Body of pancreas (tissue), 4 donors: Measurements from ENCODE around the gene DGCR6L. TPM values are rescaled to one million over a fixed set of nuclear protein-coding genes. Genes with fewer than 3 reads are reported as not detected.
"Not testable (repeated sequence)": the region's sequence is repeated elsewhere in the genome, so short reads cannot be mapped to it uniquely, and the experiment has no call there.

Experiments
- ATAC-seq: fragments of 150-250 bp; one replicate; pipeline ENCODE4 v1.9.1; 2016
- DNase-seq, 4 donors: peaks; one replicate each; pipeline ENCODE4 v3.0.0-alpha.2; 2019
- H3K27ac ChIP-seq, 4 donors: fragments of 200-600 bp; sonication (generic); 1 replicate in 3 of 4; 2 replicates in 1 of 4; pipeline versions ENCODE4 v1.5.1 to v1.6.1; 2016 to 2019; ENCODE audit warnings: mild to moderate bottlenecking in 1 of 4, mixed read lengths in 1 of 4, moderate library complexity in 1 of 4
- H3K27me3 ChIP-seq, 2 donors: fragments of 200-600 bp; sonication (generic); one replicate each; pipeline ENCODE4 v1.6.0; 2016; ENCODE audit warnings: mild to moderate bottlenecking in 1 of 2
- H3K36me3 ChIP-seq, 2 donors: fragments of 200-600 bp; sonication (generic); replicated peaks in 1 of 2; 2 replicates each; pipeline ENCODE4 v1.5.1; 2016; ENCODE audit warnings: low read depth in 2 of 2; ENCODE audit not compliant: insufficient read depth in 1 of 2
- H3K4me1 ChIP-seq: fragments of 200-600 bp; sonication (generic); one replicate; pipeline ENCODE4 v1.6.0; 2016
- H3K4me3 ChIP-seq, 2 donors: fragments of 200-600 bp; sonication (generic); 1 replicate in 1 of 2; 2 replicates in 1 of 2; pipeline ENCODE4 v1.5.1; 2016 to 2019
- H3K9me3 ChIP-seq, 3 donors: fragments of 200-600 bp; sonication (generic); 1 replicate in 2 of 3; 2 replicates in 1 of 3; pipeline ENCODE4 v1.5.1; 2016
- CTCF ChIP-seq, 7 experiments: fragments of 450-650 bp in 4 of 7; fragments of 200-600 bp in 3 of 7; sonication (generic) in 3 of 7; IDR thresholded peaks; one replicate each; pipeline ENCODE4 v1.5.1; 2016 to 2019; ENCODE audit warnings: antibody characterized with exemption in 7 of 7
- POLR2A ChIP-seq, 3 donors: fragments of 450-650 bp; IDR thresholded peaks; one replicate each; pipeline ENCODE4 v1.6.1; 2016; ENCODE audit warnings: antibody characterized with exemption in 3 of 3, mild to moderate bottlenecking in 2 of 3
- WGBS, 2 donors: methylation state at CpG; one replicate each; pipeline ENCODE4 v1.1.5; 2017; 5-methylcytosine and 5-hydroxymethylcytosine counted together
- intact Hi-C: fragments of 100-400 bp; cut with DNase I; formaldehyde crosslinking; loops from one replicate; pipeline ENCODE4 v1.15.1; 2023
- total RNA-seq, 2 donors: library from RNA; depleted of rRNA; stranded (reverse); fragments of >200 nt; gene quantifications; one replicate each; pipeline ENCODE4 v1.1.0, GENCODE V29; 2016

The DGCR6L gene
- total RNA-seq, 2 donors from 2014 or later: 24.4 to 52.4 TPM

GRCh38 chr22:20357967-20358366, 38.1 kb upstream of the DGCR6L start:
- not testable (repeated sequence) for DNase-seq, H3K4me3 ChIP-seq

GRCh38 chr22:20356906-20357305, 37.0 kb upstream of the DGCR6L start:
- H3K36me3 ChIP-seq, ATAC-seq, H3K27ac ChIP-seq, H3K27me3 ChIP-seq, H3K9me3 ChIP-seq, intact Hi-C loops, H3K4me3 ChIP-seq, H3K4me1 ChIP-seq, DNase-seq: not testable (repeated sequence)
- 90 to 92% methylated on average over 38 to 46 of the region's 66 CpGs for WGBS, 2 donors

More at GRCh38 chr22:20357967-20358366, 38.1 kb upstream of the DGCR6L start:
- 84 to 89% methylated on average over 19 to 39 of the region's 70 CpGs for WGBS, 2 donors
- H3K4me1 ChIP-seq, H3K36me3 ChIP-seq, H3K27ac ChIP-seq, ATAC-seq, intact Hi-C loops, H3K9me3 ChIP-seq, H3K27me3 ChIP-seq: not testable (repeated sequence)

- DNase-seq, H3K4me3 ChIP-seq, H3K9me3 ChIP-seq, H3K27ac ChIP-seq, H3K4me1 ChIP-seq, H3K36me3 ChIP-seq, H3K27me3 ChIP-seq, intact Hi-C loops, ATAC-seq: not testable (repeated sequence)
- 90 to 91% methylated on average over 78 to 98 of the region's 98 CpGs for WGBS, 2 donors
Measured at GRCh38 chr22:20355939-20356636, 36.2 kb upstream of the DGCR6L start.

- 85 to 89% methylated on average over 75 to 80 of the region's 81 CpGs for WGBS, 2 donors
- Histone ChIP-seq H3K36me3 (no peaks in the 10 kb centered on the region), H3K27me3 (no peaks in the 10 kb centered on the region), H3K4me3 (no peak overlapping the region), H3K4me1 (no peaks in the 10 kb centered on the region), H3K9me3 (no peaks in the 10 kb centered on the region), H3K27ac (no peak overlapping the region)
- intact Hi-C loops: no loop called here
- TF ChIP-seq POLR2A (IDR thresholded peaks at IDR 0.05): no peak
- TF ChIP-seq CTCF (IDR thresholded peaks at IDR 0.05): no peak
- no peak for ATAC-seq
- DNase-seq: no peak
Measured at GRCh38 chr22:20354238-20354975, 34.5 kb upstream of the DGCR6L start.

- H3K9me3 ChIP-seq, DNase-seq, H3K4me3 ChIP-seq, H3K27ac ChIP-seq, H3K36me3 ChIP-seq, H3K4me1 ChIP-seq, ATAC-seq, intact Hi-C loops, H3K27me3 ChIP-seq: not testable (repeated sequence)
- WGBS, 2 donors: 80% methylated on average over 1 to 6 of the region's 6 CpGs
Measured at GRCh38 chr22:20352536-20352935, 32.7 kb upstream of the DGCR6L start.

GRCh38 chr22:20346553-20346952, 26.7 kb upstream of the DGCR6L start:
- ATAC-seq, H3K9me3 ChIP-seq, H3K4me3 ChIP-seq, H3K4me1 ChIP-seq, H3K27ac ChIP-seq, DNase-seq, H3K36me3 ChIP-seq, intact Hi-C loops, H3K27me3 ChIP-seq: not testable (repeated sequence)
- WGBS, 2 donors: 83% methylated on average over 2 of the region's 7 CpGs; no CpG with 5 or more reads in 1 of the 2 donors

GRCh38 chr22:20338291-20338690, 18.4 kb upstream of the DGCR6L start:
- H3K4me3 ChIP-seq, H3K36me3 ChIP-seq, H3K27ac ChIP-seq, H3K9me3 ChIP-seq, DNase-seq, ATAC-seq, H3K27me3 ChIP-seq, H3K4me1 ChIP-seq, intact Hi-C loops: not testable (repeated sequence)
- WGBS, 2 donors: 79 to 89% methylated on average over 2 of the region's 2 CpGs

GRCh38 chr22:20337807-20338206, 17.9 kb upstream of the DGCR6L start:
- H3K4me1 ChIP-seq, intact Hi-C loops, H3K27ac ChIP-seq, H3K36me3 ChIP-seq, H3K9me3 ChIP-seq, H3K4me3 ChIP-seq, ATAC-seq, H3K27me3 ChIP-seq: not testable (repeated sequence)
- peak in 3 of 4 donors; percentile 38 to 65 (median 38) for DNase-seq
- WGBS, 2 donors: 48 to 58% methylated on average over 3 of the region's 3 CpGs

- H3K27me3 ChIP-seq, H3K4me3 ChIP-seq, H3K4me1 ChIP-seq, H3K27ac ChIP-seq, H3K9me3 ChIP-seq, ATAC-seq, intact Hi-C loops, H3K36me3 ChIP-seq, DNase-seq: not testable (repeated sequence)
- WGBS, 2 donors: 89% methylated on average over 1 of the region's 1 CpG; no CpG with 5 or more reads in 1 of the 2 donors
Measured at GRCh38 chr22:20336561-20336960, 16.7 kb upstream of the DGCR6L start.

- DNase-seq, H3K9me3 ChIP-seq, H3K4me3 ChIP-seq, H3K4me1 ChIP-seq, H3K36me3 ChIP-seq, intact Hi-C loops, H3K27me3 ChIP-seq, H3K27ac ChIP-seq, ATAC-seq: not testable (repeated sequence)
- 33 to 45% methylated on average over 5 of the region's 5 CpGs for WGBS, 2 donors
Measured at GRCh38 chr22:20328569-20328930, 8.7 kb upstream of the DGCR6L start.

GRCh38 chr22:20325996-20326395, 6.1 kb upstream of the DGCR6L start:
- H3K9me3 ChIP-seq, ATAC-seq, H3K36me3 ChIP-seq, H3K4me1 ChIP-seq, intact Hi-C loops, H3K4me3 ChIP-seq, H3K27ac ChIP-seq, H3K27me3 ChIP-seq, DNase-seq: not testable (repeated sequence)
- WGBS, 2 donors: 100% methylated on average over 1 of the region's 1 CpG; no CpG with 5 or more reads in 1 of the 2 donors
